CD14-positive monocyte (primary cell): ENCODE data around the gene ZBTB7C. TPM values are rescaled to one million over a fixed set of nuclear protein-coding genes. Genes with fewer than 3 reads are reported as not detected.

ENCODE experiments used
- DNase-seq, 3 donors: peaks; one replicate each; pipeline ENCODE4 v3.0.0-alpha.2; 2011 to 2022
- H2AFZ ChIP-seq: 2 replicates; pipeline ENCODE4 v1.6.0; 2012; ENCODE audit warnings: mild to moderate bottlenecking, low read depth, low read length, inconsistent platforms; ENCODE audit not compliant: insufficient read depth, poor library complexity, severe bottlenecking
- H3K27ac ChIP-seq, 2 donors: 1 replicate in 1 of 2; 2 replicates in 1 of 2; pipeline ENCODE4 v1.5.1; 2012 to 2013; ENCODE audit warnings: low read length in 2 of 2, control low read depth in 1 of 2, inconsistent platforms in 1 of 2, low read depth in 1 of 2, mild to moderate bottlenecking in 1 of 2
- H3K27me3 ChIP-seq, 2 donors: one replicate each; pipeline versions ENCODE4 v1.6.0 to v1.6.1; 2011 to 2013; ENCODE audit warnings: low read length in 2 of 2; ENCODE audit not compliant: control insufficient read depth in 2 of 2, insufficient read depth in 2 of 2
- H3K36me3 ChIP-seq, 2 donors: replicated peaks in 1 of 2; 1 replicate in 1 of 2; 2 replicates in 1 of 2; pipeline versions ENCODE4 v1.5.1 to v1.6.1; 2012 to 2013; ENCODE audit warnings: low read length in 2 of 2, control low read depth in 1 of 2, inconsistent platforms in 1 of 2, mild to moderate bottlenecking in 1 of 2; ENCODE audit not compliant: insufficient read depth in 2 of 2, control insufficient read depth in 1 of 2
- H3K4me1 ChIP-seq, 2 donors: 1 replicate in 1 of 2; 2 replicates in 1 of 2; pipeline versions ENCODE4 v1.5.1 to v1.6.1; 2012 to 2013; ENCODE audit warnings: low read length in 2 of 2, control low read depth in 1 of 2, inconsistent platforms in 1 of 2, mild to moderate bottlenecking in 1 of 2, moderate library complexity in 1 of 2; ENCODE audit not compliant: insufficient read depth in 2 of 2, control insufficient read depth in 1 of 2
- H3K4me2 ChIP-seq: replicated peaks from 2 replicates; pipeline ENCODE3; 2012; ENCODE audit warnings: low read length, moderate library complexity, mild to moderate bottlenecking; ENCODE audit not compliant: poor library complexity, severe bottlenecking; ENCODE audit errors: extremely low read depth
- H3K4me3 ChIP-seq, 3 experiments: fragments of 200-600 bp in 1 of 3; sonication (generic) in 1 of 3; replicated peaks in 1 of 3; 1 replicate in 2 of 3; 2 replicates in 1 of 3; pipeline ENCODE4 v1.5.1; 2011 to 2013; ENCODE audit warnings: low read length in 3 of 3, mild to moderate bottlenecking in 3 of 3, control low read depth in 2 of 3, low read depth in 2 of 3, inconsistent platforms in 1 of 3, moderate library complexity in 1 of 3
- H3K79me2 ChIP-seq: 2 replicates; pipeline ENCODE4 v1.6.0; 2012; ENCODE audit warnings: mild to moderate bottlenecking, control low read depth, inconsistent platforms, low read length, moderate library complexity; ENCODE audit not compliant: insufficient read depth
- H3K9ac ChIP-seq: 2 replicates; pipeline ENCODE4 v1.6.0; 2017; ENCODE audit warnings: low read length, mild to moderate bottlenecking; ENCODE audit not compliant: insufficient read depth, poor library complexity, severe bottlenecking
- H3K9me3 ChIP-seq, 2 donors: replicated peaks in 1 of 2; 1 replicate in 1 of 2; 2 replicates in 1 of 2; pipeline versions ENCODE4 v1.5.1 to v1.6.1; 2012 to 2013; ENCODE audit warnings: low read length in 2 of 2, control low read depth in 1 of 2; ENCODE audit not compliant: control insufficient read depth in 1 of 2, insufficient read depth in 1 of 2
- H4K20me1 ChIP-seq: 2 replicates; pipeline ENCODE4 v1.6.0; 2012; ENCODE audit warnings: mild to moderate bottlenecking, low read length, control low read depth, moderate library complexity; ENCODE audit not compliant: insufficient read depth
- H3K27ac Mint-ChIP-seq, 7 donors: one replicate each; pipeline ENCODE4 v1.8.0; 2020; ENCODE audit warnings: mild to moderate bottlenecking in 7 of 7, mixed read lengths in 7 of 7, moderate library complexity in 6 of 7, inconsistent platforms in 2 of 7
- H3K27me3 Mint-ChIP-seq, 3 donors: one replicate each; pipeline ENCODE4 v1.8.0; 2021 to 2022; ENCODE audit warnings: low read depth in 3 of 3, mild to moderate bottlenecking in 3 of 3, mixed read lengths in 3 of 3, moderate library complexity in 3 of 3, inconsistent platforms in 1 of 3
- H3K36me3 Mint-ChIP-seq, 2 donors: one replicate each; pipeline ENCODE4 v1.8.0; 2020; ENCODE audit warnings: mixed read lengths in 2 of 2, inconsistent platforms in 1 of 2, mild to moderate bottlenecking in 1 of 2
- H3K4me1 Mint-ChIP-seq: one replicate; pipeline ENCODE4 v1.8.0; 2020; ENCODE audit warnings: mild to moderate bottlenecking, mixed read lengths
- H3K4me3 Mint-ChIP-seq, 2 donors: one replicate each; pipeline ENCODE4 v1.8.0; 2020; ENCODE audit warnings: mild to moderate bottlenecking in 2 of 2, mixed read lengths in 2 of 2, moderate library complexity in 1 of 2
- H3K9me3 Mint-ChIP-seq, 7 donors: one replicate each; pipeline ENCODE4 v1.8.0; 2020 to 2022; ENCODE audit warnings: mixed read lengths in 7 of 7, mild to moderate bottlenecking in 6 of 7, moderate library complexity in 6 of 7, inconsistent platforms in 2 of 7
- CTCF ChIP-seq: fragments of 200-600 bp; IDR thresholded peaks from one replicate; pipeline ENCODE4 v1.8.0; 2022; ENCODE audit warnings: antibody characterized with exemption, mild to moderate bottlenecking
- WGBS: methylation state at CpG from one replicate; pipeline ENCODE4 v1.1.5; 2013; ENCODE audit warnings: missing lambda C conversion rate; ENCODE audit not compliant: insufficient coverage; 5-methylcytosine and 5-hydroxymethylcytosine counted together
- intact Hi-C, 2 donors: fragments of 100-400 bp; cut with micrococcal nuclease; formaldehyde crosslinking; loops; one replicate each; pipeline versions ENCODE4 v1.15.0 to v1.15.1; 2023
- polyA plus RNA-seq, 3 donors: library from polyadenylated mRNA; depleted of rRNA in 1 of 3; unstranded in 2 of 3; stranded (reverse) in 1 of 3; fragments of 300-500 nt in 2 of 3; fragments of >200 nt in 1 of 3; fragmentation: Illumina TruSeq in 2 of 3; gene quantifications; 1 replicate in 2 of 3; 2 replicates in 1 of 3; pipeline ENCODE4 v1.2.3, GENCODE V29; 2012 to 2021

ZBTB7C gene
- polyA plus RNA-seq, 3 donors, result 0.03 to 0.09 TPM; not detected in 1

- H3K36me3 ChIP-seq, result no peaks in the 10 kb centered on the region
- TF ChIP-seq CTCF, result no peak
- H3K27me3 Mint-ChIP-seq, result peaks cover 4 to 15% (median 12%) of the 10 kb centered on the region in 3 donors
- intact Hi-C loops, result no loop called here
- H3K9ac ChIP-seq, result no peak overlapping the region
- H3K27ac Mint-ChIP-seq, result no peak overlapping the region
- H2AFZ ChIP-seq, result no peak overlapping the region
- H3K4me2 ChIP-seq, result no peak overlapping the region
- no peaks in the 10 kb centered on the region for H3K36me3 Mint-ChIP-seq
- H3K4me1 Mint-ChIP-seq, result no peaks in the 10 kb centered on the region
- no peak for DNase-seq
- peaks cover 2 to 13% (median 5%) of the 10 kb centered on the region in 7 donors for H3K9me3 Mint-ChIP-seq
- peaks cover 0 to 8% of the 10 kb centered on the region in 2 donors for H3K9me3 ChIP-seq
- no peaks in the 10 kb centered on the region for H3K27me3 ChIP-seq
- peaks cover 0 to 2% of the 10 kb centered on the region in 2 donors for H3K4me1 ChIP-seq
- WGBS, result 64% methylated on average over 2 of the region's 2 CpGs
- no peaks in the 10 kb centered on the region for H4K20me1 ChIP-seq
- H3K79me2 ChIP-seq, result no peaks in the 10 kb centered on the region
- H3K27ac ChIP-seq, result no peak overlapping the region
- no peak overlapping the region for H3K4me3 ChIP-seq
- H3K4me3 Mint-ChIP-seq, result no peak overlapping the region
These were observed 229.5 kb downstream of the ZBTB7C start for GRCh38 chr18:48179666-48180065.

- no peak overlapping the region for H3K4me3 Mint-ChIP-seq
- Histone ChIP-seq H3K4me3 (no peak overlapping the region), H4K20me1 (no peaks in the 10 kb centered on the region), H3K9me3 (peaks cover 0 to 8% of the 10 kb centered on the region in 2 donors), H3K27ac (no peak overlapping the region), H3K27me3 (no peaks in the 10 kb centered on the region), H3K79me2 (no peaks in the 10 kb centered on the region), H3K36me3 (no peaks in the 10 kb centered on the region), H2AFZ (no peak overlapping the region), H3K9ac (no peak overlapping the region), H3K4me1 (peaks cover 0 to 2% of the 10 kb centered on the region in 2 donors), H3K4me2 (no peak overlapping the region)
- intact Hi-C loops, result no loop called here
- H3K36me3 Mint-ChIP-seq, result no peaks in the 10 kb centered on the region
- no peaks in the 10 kb centered on the region for H3K4me1 Mint-ChIP-seq
- H3K27me3 Mint-ChIP-seq, result peaks cover 4 to 13% (median 10%) of the 10 kb centered on the region in 3 donors
- TF ChIP-seq CTCF, result no peak
- no peak overlapping the region for H3K27ac Mint-ChIP-seq
- no peak for DNase-seq
- H3K9me3 Mint-ChIP-seq, result peaks cover 2 to 13% (median 5%) of the 10 kb centered on the region in 7 donors
- 87% methylated on average over 2 of the region's 3 CpGs for WGBS
These were observed 230.2 kb downstream of the ZBTB7C start for GRCh38 chr18:48179001-48179400.
